ENCODE data around the gene SDC1. TPM values are rescaled to one million over a fixed set of nuclear protein-coding genes. Genes with fewer than 3 reads are reported as not detected.

Gene SDC1
- total RNA-seq, 4 donors from 2014 or later = 103 to 192 (median 127) TPM

DNA sequence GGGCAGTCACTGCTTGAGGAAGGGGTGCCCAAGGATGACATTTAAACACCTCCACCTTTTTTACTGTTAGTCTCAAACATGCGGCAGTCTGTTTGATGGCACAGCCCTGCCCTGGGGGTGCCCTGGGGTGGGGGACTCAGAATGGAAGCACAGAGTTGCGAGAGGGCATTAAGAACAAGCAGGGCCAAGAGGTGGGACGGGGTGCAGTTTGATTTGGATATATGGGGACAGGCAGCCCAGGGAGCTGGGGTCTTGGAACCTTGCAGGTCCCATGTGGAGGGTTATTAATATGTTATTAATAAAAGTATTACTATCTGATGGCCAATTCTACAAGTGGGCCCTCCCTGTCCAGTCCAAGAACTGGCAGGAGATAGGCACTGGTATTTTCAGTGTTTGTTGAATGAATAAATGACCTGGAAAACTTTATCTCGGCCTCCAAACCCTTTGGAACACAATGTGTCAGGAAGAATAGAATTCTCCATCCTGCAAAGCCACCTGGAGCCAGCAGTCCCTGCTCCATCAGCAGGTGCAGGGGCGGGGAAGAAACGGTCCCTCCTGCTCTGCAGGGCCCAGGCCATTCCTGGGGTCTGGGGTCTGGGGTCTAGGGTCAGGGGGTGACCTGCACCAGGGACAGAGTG, 25.2 kb downstream of the SDC1 start:
- Histone ChIP-seq H3K4me1 (peaks cover 4 to 43% (median 27%) of the 10 kb centered on the region in 4 donors), H3K36me3 (no peaks in the 10 kb centered on the region), H3K27ac (peak overlapping the region in 2 of 4 donors; percentile 85 to 86), H3K9me3 (no peaks in the 10 kb centered on the region), H3K27me3 (no peaks in the 10 kb centered on the region), H3K4me3 (no peak overlapping the region)
- TF ChIP-seq EP300 (IDR thresholded peaks at IDR 0.05; ENCODE audit: low read depth) = no peak
- in situ Hi-C loops (cut with MboI; ENCODE audit: low pct_ligation_motif_present in 1 of 4, low pct_unique_long_range_greater_than_20kb in 1 of 4, low sequenced_read_pairs in 3 of 4) = no loop called here
- no peak for DNase-seq
- 83 to 84% methylated on average over 3 to 6 of the region's 6 CpGs for WGBS, 2 donors (ENCODE audit: low coverage in 1 of 2)
- intact Hi-C loops (cut with DNase I; ENCODE audit: low total_unique reads) = no loop called here

DNA sequence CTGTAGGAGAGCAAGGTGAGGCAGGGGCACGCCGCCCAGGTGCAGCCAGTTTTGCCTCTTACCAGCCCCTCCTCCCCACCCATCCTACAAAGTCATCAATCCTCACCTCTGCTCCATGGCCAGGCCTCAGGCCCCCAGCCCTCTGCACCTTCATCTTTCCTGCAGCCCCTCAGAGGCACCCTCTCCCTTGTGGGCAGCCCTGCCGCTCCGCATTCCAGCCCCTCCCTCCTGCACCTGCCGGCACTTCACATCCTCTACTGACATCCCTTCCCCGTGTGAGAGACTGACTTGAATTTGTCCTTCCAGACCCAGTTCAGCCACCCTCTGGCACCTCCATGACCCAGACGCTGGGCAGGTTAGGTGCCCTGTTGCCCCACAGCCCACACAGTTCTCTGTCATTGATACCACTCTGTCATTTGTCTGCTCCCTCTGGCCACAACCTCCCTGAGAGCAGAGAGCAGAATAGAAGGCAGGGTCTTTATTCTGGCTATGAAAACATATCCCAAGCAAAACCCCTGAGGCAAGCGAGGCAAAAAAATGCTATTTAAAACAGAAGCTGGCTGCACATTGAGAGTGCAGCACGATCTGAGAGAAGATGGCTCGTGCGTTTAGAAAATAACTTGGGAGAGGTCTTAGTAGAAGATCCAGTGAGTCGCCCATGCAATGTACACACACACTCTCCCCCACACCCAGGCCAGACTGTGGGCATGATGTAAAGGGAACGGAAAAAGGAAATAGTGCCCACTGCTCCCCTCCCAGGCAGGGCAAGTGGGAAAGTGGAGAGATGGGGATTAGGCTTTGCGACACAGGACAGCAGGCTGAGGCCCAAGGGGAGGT, 25.9 kb downstream of the SDC1 start:
- H3K27me3 ChIP-seq = no peaks in the 10 kb centered on the region
- H3K27ac ChIP-seq = peak overlapping the region; percentile 85 to 87 (median 86)
- 49 to 66% methylated on average over 7 to 14 of the region's 14 CpGs for WGBS, 2 donors (ENCODE audit: low coverage in 1 of 2)
- in situ Hi-C loops (cut with MboI; ENCODE audit: low pct_ligation_motif_present in 1 of 4, low pct_unique_long_range_greater_than_20kb in 1 of 4, low sequenced_read_pairs in 3 of 4) = no loop called here
- TF ChIP-seq, protein P1, sequence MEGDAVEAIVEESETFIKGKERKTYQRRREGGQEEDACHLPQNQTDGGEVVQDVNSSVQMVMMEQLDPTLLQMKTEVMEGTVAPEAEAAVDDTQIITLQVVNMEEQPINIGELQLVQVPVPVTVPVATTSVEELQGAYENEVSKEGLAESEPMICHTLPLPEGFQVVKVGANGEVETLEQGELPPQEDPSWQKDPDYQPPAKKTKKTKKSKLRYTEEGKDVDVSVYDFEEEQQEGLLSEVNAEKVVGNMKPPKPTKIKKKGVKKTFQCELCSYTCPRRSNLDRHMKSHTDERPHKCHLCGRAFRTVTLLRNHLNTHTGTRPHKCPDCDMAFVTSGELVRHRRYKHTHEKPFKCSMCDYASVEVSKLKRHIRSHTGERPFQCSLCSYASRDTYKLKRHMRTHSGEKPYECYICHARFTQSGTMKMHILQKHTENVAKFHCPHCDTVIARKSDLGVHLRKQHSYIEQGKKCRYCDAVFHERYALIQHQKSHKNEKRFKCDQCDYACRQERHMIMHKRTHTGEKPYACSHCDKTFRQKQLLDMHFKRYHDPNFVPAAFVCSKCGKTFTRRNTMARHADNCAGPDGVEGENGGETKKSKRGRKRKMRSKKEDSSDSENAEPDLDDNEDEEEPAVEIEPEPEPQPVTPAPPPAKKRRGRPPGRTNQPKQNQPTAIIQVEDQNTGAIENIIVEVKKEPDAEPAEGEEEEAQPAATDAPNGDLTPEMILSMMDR (IDR thresholded peaks at IDR 0.05) = no peak
- TF ChIP-seq POLR2AphosphoS5 (IDR thresholded peaks at IDR 0.05) (no peak), POLR2A (IDR thresholded peaks at IDR 0.05) (no peak), EP300 (IDR thresholded peaks at IDR 0.05; ENCODE audit: low read depth) (no peak)
- H3K4me1 ChIP-seq = peaks cover 4 to 47% (median 28%) of the 10 kb centered on the region in 4 donors
- intact Hi-C loops (cut with DNase I; ENCODE audit: low total_unique reads) = no loop called here
- no peaks in the 10 kb centered on the region for H3K36me3 ChIP-seq
- no peaks in the 10 kb centered on the region for H3K9me3 ChIP-seq
- DNase-seq = no peak
- H3K4me3 ChIP-seq = no peak overlapping the region

DNA sequence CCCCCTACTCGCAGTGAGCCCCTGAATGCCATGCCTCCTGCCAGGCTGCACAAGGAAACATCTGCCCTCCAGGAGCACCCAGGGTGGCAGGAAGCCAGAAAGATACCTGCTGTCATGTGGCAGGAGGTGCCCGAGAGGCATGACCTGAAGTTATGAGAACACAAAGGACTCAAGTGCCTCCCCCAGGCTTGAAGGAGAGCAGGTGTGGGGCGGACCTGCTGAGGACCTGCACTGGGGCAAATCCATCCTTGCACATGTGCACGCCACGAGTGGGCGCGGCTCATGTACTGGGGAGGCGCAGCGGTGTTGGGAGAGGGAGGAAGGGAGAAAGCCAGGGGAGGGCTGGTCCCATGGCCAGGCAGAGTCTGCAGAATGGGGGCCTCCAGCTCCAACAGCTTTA, 26.9 kb downstream of the SDC1 start:
- Histone ChIP-seq H3K4me1 (peaks cover 4 to 47% (median 28%) of the 10 kb centered on the region in 4 donors), H3K9me3 (no peaks in the 10 kb centered on the region), H3K27ac (peak overlapping the region; percentile 85 to 87 (median 86)), H3K27me3 (no peaks in the 10 kb centered on the region), H3K36me3 (no peaks in the 10 kb centered on the region), H3K4me3 (no peak overlapping the region)
- WGBS, 2 donors (ENCODE audit: low coverage in 1 of 2) = 60% methylated on average over 9 of the region's 9 CpGs; no CpG with 5 or more reads in 1 of the 2 donors
- intact Hi-C loops (cut with DNase I; ENCODE audit: low total_unique reads) = no loop called here
- in situ Hi-C loops (cut with MboI; ENCODE audit: low pct_ligation_motif_present in 1 of 4, low pct_unique_long_range_greater_than_20kb in 1 of 4, low sequenced_read_pairs in 3 of 4) = no loop called here
- peak in 2 of 3 donors; percentile 55 to 75 for TF ChIP-seq POLR2AphosphoS5 (IDR thresholded peaks at IDR 0.05)
- no peak for TF ChIP-seq EP300 (IDR thresholded peaks at IDR 0.05; ENCODE audit: low read depth)
- TF ChIP-seq, protein P1 (IDR thresholded peaks at IDR 0.05) = peak in 1 of 5 experiments; percentile 17
- no peak for TF ChIP-seq POLR2A (IDR thresholded peaks at IDR 0.05)
- peak; percentile 86 for DNase-seq

DNA sequence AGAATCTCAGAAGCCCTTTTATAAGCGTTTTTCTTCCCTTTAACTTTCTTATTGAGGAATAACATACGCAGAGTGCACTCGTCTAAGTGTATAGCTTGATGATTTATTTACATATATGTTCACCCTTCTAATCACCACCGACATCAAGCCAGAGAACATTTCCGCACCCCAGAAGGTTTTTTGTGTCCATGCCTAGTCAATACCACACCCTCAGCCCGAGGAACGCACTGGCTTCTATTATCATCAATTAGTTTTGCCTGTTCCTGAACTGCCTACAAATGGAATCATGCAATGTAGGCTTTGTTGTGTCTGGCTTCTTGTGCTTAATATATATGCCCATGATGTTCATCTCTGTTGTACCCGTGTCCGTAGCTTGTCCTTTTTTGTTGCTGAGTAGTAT, 27.7 kb downstream of the SDC1 start:
- in situ Hi-C loops (cut with MboI; ENCODE audit: low pct_ligation_motif_present in 1 of 4, low pct_unique_long_range_greater_than_20kb in 1 of 4, low sequenced_read_pairs in 3 of 4) = no loop called here
- 53 to 56% methylated on average over 6 to 9 of the region's 9 CpGs for WGBS, 2 donors (ENCODE audit: low coverage in 1 of 2)

More for the DNA sequence above, 27.7 kb downstream of the SDC1 start:
- Histone ChIP-seq H3K4me3 (no peak overlapping the region), H3K36me3 (no peaks in the 10 kb centered on the region), H3K4me1 (peaks cover 4 to 47% (median 28%) of the 10 kb centered on the region in 4 donors), H3K27ac (peak overlapping the region; percentile 85 to 87 (median 86)), H3K9me3 (no peaks in the 10 kb centered on the region), H3K27me3 (no peaks in the 10 kb centered on the region)
- intact Hi-C loops (cut with DNase I; ENCODE audit: low total_unique reads) = no loop called here
- TF ChIP-seq, protein P1 (IDR thresholded peaks at IDR 0.05) = no peak
- TF ChIP-seq EP300 (IDR thresholded peaks at IDR 0.05; ENCODE audit: low read depth) = no peak
- no peak for TF ChIP-seq POLR2AphosphoS5 (IDR thresholded peaks at IDR 0.05)
- TF ChIP-seq POLR2A (IDR thresholded peaks at IDR 0.05) = no peak
- DNase-seq = no peak
